Panc1 (cell line): ENCODE data around the gene DAAM2. TPM values are rescaled to one million over a fixed set of nuclear protein-coding genes. Genes with fewer than 3 reads are reported as not detected.

Experiments used
- ATAC-seq: fragments of 200-7000 bp; cut with Tn5 transposase; 2 replicates; pipeline ENCODE4 v1.9.1; 2020; ENCODE audit warnings: mild to moderate bottlenecking, moderate library complexity
- BruUV-seq: library from RNA; stranded (reverse); fragments of 400-500 nt; replicated peaks from 2 replicates; lab custom pipeline; 2021; lab: Mats Ljungman, UMichigan
- CTCF ChIA-PET: fragments of 300-600 bp; sonication (Branson Sonifier 250); formaldehyde crosslinking; loops from one replicate; lab custom pipeline; 2022; ENCODE audit warnings: antibody characterized with exemption; lab: Charles Lee
- POLR2A ChIA-PET: fragments of 300-600 bp; sonication (Branson Sonifier 250); formaldehyde crosslinking; loops from one replicate; lab custom pipeline; 2022; ENCODE audit warnings: antibody characterized with exemption; lab: Charles Lee
- DNase-seq: peaks from one replicate; pipeline ENCODE4 v3.0.0-alpha.2; 2010; ENCODE audit warnings: low read depth, low spot score
- H3K27ac ChIP-seq: 2 replicates; pipeline ENCODE4 v1.5.1; 2011; ENCODE audit warnings: mild to moderate bottlenecking, low read length, inconsistent platforms
- H3K27me3 ChIP-seq: fragments of 200-500 bp; sonication (Bioruptor generic); 2 replicates; pipeline ENCODE4 v1.6.0; 2014; ENCODE audit warnings: low read length, inconsistent platforms; ENCODE audit not compliant: control insufficient read depth, insufficient read depth
- H3K36me3 ChIP-seq: fragments of 200-500 bp; sonication (Bioruptor generic); 2 replicates; pipeline ENCODE4 v1.5.1; 2014; ENCODE audit warnings: inconsistent platforms, mild to moderate bottlenecking, low read length, moderate library complexity; ENCODE audit not compliant: control insufficient read depth, insufficient read depth
- H3K4me1 ChIP-seq: 2 replicates; pipeline ENCODE4 v1.5.1; 2011; ENCODE audit warnings: inconsistent platforms, mild to moderate bottlenecking, low read length, moderate library complexity; ENCODE audit not compliant: control insufficient read depth, insufficient read depth
- H3K4me3 ChIP-seq, 2 experiments: 2 replicates each; pipeline ENCODE4 v1.5.1; 2011 to 2012; ENCODE audit warnings: low read depth in 2 of 2, low read length in 2 of 2, mild to moderate bottlenecking in 2 of 2, inconsistent platforms in 1 of 2, moderate library complexity in 1 of 2
- H3K9me3 ChIP-seq: fragments of 200-500 bp; sonication (Bioruptor generic); 2 replicates; pipeline ENCODE4 v1.5.1; 2014; ENCODE audit warnings: low read depth, mild to moderate bottlenecking, inconsistent platforms, low read length, moderate library complexity; ENCODE audit not compliant: control insufficient read depth, insufficient read depth
- POLR2AphosphoS5 ChIP-seq: IDR thresholded peaks from 2 replicates; pipeline ENCODE4 v1.6.1; 2012; ENCODE audit warnings: mild to moderate bottlenecking, low read depth, low read length, moderate library complexity
- SIN3A ChIP-seq: IDR thresholded peaks from 2 replicates; pipeline ENCODE4 v1.6.1; 2012; ENCODE audit warnings: low read depth, mild to moderate bottlenecking, low read length, moderate library complexity, borderline replicate concordance; ENCODE audit not compliant: insufficient read depth
- TCF7L2 ChIP-seq: IDR thresholded peaks from 2 replicates; pipeline ENCODE4 v1.6.1; 2011; ENCODE audit warnings: mild to moderate bottlenecking, low read depth, low read length, inconsistent platforms
- in situ Hi-C: cut with HindIII; loops from 2 replicates; pipeline ENCODE4 v1.10.0; 2016; ENCODE audit warnings: low sequenced_read_pairs, low pct_unique_long_range_greater_than_20kb
- intact Hi-C: fragments of 100-400 bp; cut with micrococcal nuclease; formaldehyde crosslinking; loops from one replicate; pipeline ENCODE4 v1.10.0; 2022; ENCODE audit not compliant: unreplicated experiment
- total RNA-seq: library from RNA; stranded (reverse); gene quantifications from one replicate; pipeline ENCODE4 v1.2.1, GENCODE V29; 2021; ENCODE audit not compliant: unreplicated experiment
- TF ChIP-seq, protein P1 (sequence below), 2 experiments: IDR thresholded peaks; 2 replicates each; pipeline ENCODE4 v1.6.1; 2011 to 2012; ENCODE audit warnings: low read depth in 2 of 2, control low read depth in 1 of 2, low read length in 1 of 2, mild to moderate bottlenecking in 1 of 2, moderate library complexity in 1 of 2; ENCODE audit not compliant: insufficient read depth in 1 of 2
- TF ChIP-seq, protein P2 (sequence below): fragments of 450-650 bp; IDR thresholded peaks from 2 replicates; pipeline ENCODE4 v1.5.1; 2017; ENCODE audit warnings: mild to moderate bottlenecking

DAAM2 gene
- total RNA-seq, 1 experiment from 2014 or later, result not detected

DNA sequence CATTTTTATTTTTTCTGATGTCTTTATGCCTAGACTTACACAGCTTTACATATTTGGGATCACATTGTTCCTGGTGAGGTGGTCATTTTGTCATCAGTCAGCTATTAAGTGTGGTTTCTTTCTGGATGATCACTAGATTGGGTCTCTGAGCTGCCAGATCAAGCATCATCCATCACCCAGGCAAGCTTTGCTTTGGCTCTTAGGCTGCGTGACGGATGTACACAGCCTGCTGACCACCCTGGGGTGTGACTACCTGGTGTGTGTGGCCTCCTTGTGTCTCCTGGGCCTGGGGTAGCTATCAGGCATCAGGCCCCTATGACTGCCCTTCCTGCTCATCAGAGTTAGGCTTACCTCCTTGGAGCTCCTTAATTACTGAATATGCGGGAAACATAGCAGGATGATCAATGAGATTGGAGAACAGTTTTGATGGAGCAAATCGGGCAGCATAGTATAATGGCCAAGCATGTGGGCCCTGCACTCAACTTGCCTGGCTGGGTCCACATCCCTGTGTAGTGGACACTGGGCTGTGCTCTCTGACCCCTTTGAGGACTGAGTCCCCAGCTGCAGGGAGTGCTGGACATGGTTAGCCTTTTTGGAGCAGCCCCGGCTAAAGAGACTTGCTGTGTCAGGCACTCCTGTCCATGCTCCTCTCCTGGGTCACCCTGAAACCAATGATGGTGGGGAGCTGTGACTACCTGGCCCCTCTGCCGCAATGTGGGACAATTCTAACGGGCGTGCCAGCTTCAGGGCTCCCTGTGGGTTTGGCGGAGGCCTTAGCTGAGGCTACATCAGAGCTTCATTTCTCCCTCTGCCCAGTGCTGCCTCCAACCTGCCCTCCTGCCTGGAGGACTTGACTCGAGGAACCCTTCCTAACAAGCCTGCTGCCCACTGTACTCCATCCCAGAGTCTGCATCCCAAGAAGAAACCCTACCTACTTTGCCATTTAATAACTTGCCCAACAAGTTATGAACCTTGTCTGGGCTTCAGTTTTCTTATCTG is 8.2 kb downstream of the DAAM2 start:
- intact Hi-C loops (no loop called here), in situ Hi-C loops (no loop called here)
- no peaks in the 10 kb centered on the region for H3K9me3 ChIP-seq
- DNase-seq (no peak), ATAC-seq (no peak)
- ChIA-PET POLR2A (no interaction called here), CTCF (no interaction called here)
- H3K36me3 ChIP-seq, result no peaks in the 10 kb centered on the region
- no peaks in the 10 kb centered on the region for H3K4me1 ChIP-seq
- peaks cover 6% of the 10 kb centered on the region for H3K27me3 ChIP-seq
- no peak overlapping the region for H3K4me3 ChIP-seq
- H3K27ac ChIP-seq, result no peak overlapping the region
- BruUV-seq, result no TSS peak
- TF ChIP-seq, protein P1, sequence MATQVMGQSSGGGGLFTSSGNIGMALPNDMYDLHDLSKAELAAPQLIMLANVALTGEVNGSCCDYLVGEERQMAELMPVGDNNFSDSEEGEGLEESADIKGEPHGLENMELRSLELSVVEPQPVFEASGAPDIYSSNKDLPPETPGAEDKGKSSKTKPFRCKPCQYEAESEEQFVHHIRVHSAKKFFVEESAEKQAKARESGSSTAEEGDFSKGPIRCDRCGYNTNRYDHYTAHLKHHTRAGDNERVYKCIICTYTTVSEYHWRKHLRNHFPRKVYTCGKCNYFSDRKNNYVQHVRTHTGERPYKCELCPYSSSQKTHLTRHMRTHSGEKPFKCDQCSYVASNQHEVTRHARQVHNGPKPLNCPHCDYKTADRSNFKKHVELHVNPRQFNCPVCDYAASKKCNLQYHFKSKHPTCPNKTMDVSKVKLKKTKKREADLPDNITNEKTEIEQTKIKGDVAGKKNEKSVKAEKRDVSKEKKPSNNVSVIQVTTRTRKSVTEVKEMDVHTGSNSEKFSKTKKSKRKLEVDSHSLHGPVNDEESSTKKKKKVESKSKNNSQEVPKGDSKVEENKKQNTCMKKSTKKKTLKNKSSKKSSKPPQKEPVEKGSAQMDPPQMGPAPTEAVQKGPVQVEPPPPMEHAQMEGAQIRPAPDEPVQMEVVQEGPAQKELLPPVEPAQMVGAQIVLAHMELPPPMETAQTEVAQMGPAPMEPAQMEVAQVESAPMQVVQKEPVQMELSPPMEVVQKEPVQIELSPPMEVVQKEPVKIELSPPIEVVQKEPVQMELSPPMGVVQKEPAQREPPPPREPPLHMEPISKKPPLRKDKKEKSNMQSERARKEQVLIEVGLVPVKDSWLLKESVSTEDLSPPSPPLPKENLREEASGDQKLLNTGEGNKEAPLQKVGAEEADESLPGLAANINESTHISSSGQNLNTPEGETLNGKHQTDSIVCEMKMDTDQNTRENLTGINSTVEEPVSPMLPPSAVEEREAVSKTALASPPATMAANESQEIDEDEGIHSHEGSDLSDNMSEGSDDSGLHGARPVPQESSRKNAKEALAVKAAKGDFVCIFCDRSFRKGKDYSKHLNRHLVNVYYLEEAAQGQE (IDR thresholded peaks at IDR 0.05; ENCODE audit: insufficient read depth in 1 of 2, low read depth in 2 of 2, low read length in 1 of 2), result no peak
- TF ChIP-seq TCF7L2, result no peak
- TF ChIP-seq, protein P2, sequence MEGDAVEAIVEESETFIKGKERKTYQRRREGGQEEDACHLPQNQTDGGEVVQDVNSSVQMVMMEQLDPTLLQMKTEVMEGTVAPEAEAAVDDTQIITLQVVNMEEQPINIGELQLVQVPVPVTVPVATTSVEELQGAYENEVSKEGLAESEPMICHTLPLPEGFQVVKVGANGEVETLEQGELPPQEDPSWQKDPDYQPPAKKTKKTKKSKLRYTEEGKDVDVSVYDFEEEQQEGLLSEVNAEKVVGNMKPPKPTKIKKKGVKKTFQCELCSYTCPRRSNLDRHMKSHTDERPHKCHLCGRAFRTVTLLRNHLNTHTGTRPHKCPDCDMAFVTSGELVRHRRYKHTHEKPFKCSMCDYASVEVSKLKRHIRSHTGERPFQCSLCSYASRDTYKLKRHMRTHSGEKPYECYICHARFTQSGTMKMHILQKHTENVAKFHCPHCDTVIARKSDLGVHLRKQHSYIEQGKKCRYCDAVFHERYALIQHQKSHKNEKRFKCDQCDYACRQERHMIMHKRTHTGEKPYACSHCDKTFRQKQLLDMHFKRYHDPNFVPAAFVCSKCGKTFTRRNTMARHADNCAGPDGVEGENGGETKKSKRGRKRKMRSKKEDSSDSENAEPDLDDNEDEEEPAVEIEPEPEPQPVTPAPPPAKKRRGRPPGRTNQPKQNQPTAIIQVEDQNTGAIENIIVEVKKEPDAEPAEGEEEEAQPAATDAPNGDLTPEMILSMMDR, result no peak
- no peak for TF ChIP-seq SIN3A
- no peak for TF ChIP-seq POLR2AphosphoS5

DNA sequence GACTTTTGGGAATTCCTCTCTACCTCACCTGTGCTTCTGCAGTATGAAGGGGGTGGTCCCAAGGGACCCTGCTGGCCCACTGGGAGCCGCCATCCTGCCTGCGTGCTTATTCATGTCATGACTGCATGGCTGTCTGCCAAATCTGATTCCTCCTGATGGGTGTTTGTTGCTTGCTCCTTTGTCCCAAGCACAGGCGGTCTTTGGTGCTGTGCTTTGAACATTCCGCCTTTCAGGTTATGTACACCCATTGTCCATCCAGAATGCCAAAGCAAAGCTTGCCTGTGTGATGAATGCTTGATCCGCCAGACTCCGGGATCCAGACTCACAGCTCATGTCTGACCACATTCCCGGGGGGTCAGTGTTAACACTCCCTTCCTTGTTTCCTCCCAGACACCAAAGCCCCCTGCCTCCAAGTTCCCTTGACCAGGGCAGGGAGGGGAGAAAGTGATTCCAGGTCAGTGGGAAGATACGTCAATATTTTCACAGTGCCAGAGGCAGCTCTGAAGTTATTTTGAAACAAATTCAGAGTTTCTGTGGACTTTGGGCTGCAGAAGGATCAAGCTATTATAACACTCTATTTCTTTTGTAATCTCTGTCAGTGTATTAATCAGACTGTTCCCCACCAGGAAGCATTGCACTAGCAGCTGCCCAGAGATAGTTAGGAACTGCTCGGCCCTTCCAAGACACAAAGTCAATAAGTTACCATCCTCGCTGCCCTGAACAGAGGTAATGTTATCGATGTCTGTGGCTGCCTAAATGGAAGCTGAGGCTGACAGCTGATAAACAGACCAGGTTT is 9.5 kb downstream of the DAAM2 start:
- ATAC-seq (no peak), DNase-seq (no peak)
- intact Hi-C loops (no loop called here), in situ Hi-C loops (no loop called here)
- Histone ChIP-seq H3K27ac (no peak overlapping the region), H3K27me3 (peaks cover 6% of the 10 kb centered on the region), H3K36me3 (no peaks in the 10 kb centered on the region), H3K4me3 (no peak overlapping the region), H3K9me3 (no peaks in the 10 kb centered on the region), H3K4me1 (no peaks in the 10 kb centered on the region)
- ChIA-PET CTCF (no interaction called here), POLR2A (no interaction called here)
- TF ChIP-seq, protein P1 (IDR thresholded peaks at IDR 0.05; ENCODE audit: insufficient read depth in 1 of 2, low read depth in 2 of 2, low read length in 1 of 2), result no peak
- no peak for TF ChIP-seq TCF7L2
- TF ChIP-seq SIN3A, result no peak
- TF ChIP-seq, protein P2, result no peak
- no peak for TF ChIP-seq POLR2AphosphoS5
- no TSS peak for BruUV-seq
